A549 (cell line): ENCODE measurements around the gene WDR3. TPM values are rescaled to one million over a fixed set of nuclear protein-coding genes. Genes with fewer than 3 reads are reported as not detected.

ENCODE experiments used
- ATAC-seq, 2 experiments: fragments of 200-7000 bp in 1 of 2; fragments of >200 bp in 1 of 2; cut with Nextera tagmentation in 1 of 2; cut with Tn5 transposase in 1 of 2; 3 replicates each; pipeline versions ENCODE4 v1.8.0 to v1.9.1; 2018 to 2020; ENCODE audit warnings: mild to moderate bottlenecking in 1 of 2, moderate library complexity in 1 of 2
- CTCF ChIA-PET: fragments of 300-600 bp; sonication (Branson Sonifier 250); formaldehyde crosslinking; extraction: SDS; loops from one replicate; lab custom pipeline; 2021; ENCODE audit warnings: antibody characterized with exemption, inconsistent platforms; lab: Yijun Ruan, JAX
- POLR2A ChIA-PET: fragments of 350-600 bp; formaldehyde crosslinking; extraction: SDS; loops from one replicate; lab custom pipeline; 2021; ENCODE audit warnings: antibody characterized with exemption, inconsistent platforms; lab: Yijun Ruan, JAX
- DNase-seq, 2 experiments: peaks; one replicate each; pipeline versions ENCODE4 v3.0.0 to v3.0.0-alpha.2; 2011 to 2016; ENCODE audit warnings: low read depth in 1 of 2, low spot score in 1 of 2
- FAIRE-seq: peaks from 2 replicates; lab custom pipeline; 2011; peaks lifted over from hg19 to GRCh38; lab: Jason Lieb, UNC
- H3K27ac ChIP-seq, 2 experiments: fragments of >200 bp; sonication (Bioruptor Twin); formaldehyde crosslinking; 3 replicates each; pipeline ENCODE4 v1.5.1; 2016 to 2017
- H3K4me1 ChIP-seq: fragments of >200 bp; sonication (Bioruptor Twin); formaldehyde crosslinking; 3 replicates; pipeline ENCODE4 v1.6.1; 2016
- H3K4me2 ChIP-seq: fragments of >200 bp; sonication (Bioruptor Twin); formaldehyde crosslinking; 3 replicates; pipeline ENCODE4 v1.6.1; 2016
- H3K4me3 ChIP-seq: fragments of >200 bp; sonication (Bioruptor Twin); formaldehyde crosslinking; 3 replicates; pipeline ENCODE4 v1.5.1; 2016
- H3K9me3 ChIP-seq: fragments of >200 bp; sonication (Bioruptor Twin); formaldehyde crosslinking; 3 replicates; pipeline ENCODE4 v1.6.1; 2016
- BHLHE40 ChIP-seq: IDR thresholded peaks from 2 replicates; pipeline ENCODE4 v1.6.1; 2012; ENCODE audit warnings: low read depth, low read length, inconsistent platforms
- CEBPB ChIP-seq, 2 experiments: fragments of >200 bp in 1 of 2; sonication (Bioruptor Twin) in 1 of 2; formaldehyde crosslinking in 1 of 2; IDR thresholded peaks; 2 replicates each; pipeline ENCODE4 v1.6.1; 2012 to 2016
- CTCF ChIP-seq: fragments of >200 bp; sonication (Bioruptor Twin); formaldehyde crosslinking; IDR thresholded peaks from 3 replicates; pipeline ENCODE4 v1.5.1; 2016
- EP300 ChIP-seq, 2 experiments: fragments of >200 bp; sonication (Bioruptor Twin); formaldehyde crosslinking; IDR thresholded peaks; 2 replicates in 1 of 2; 3 replicates in 1 of 2; pipeline ENCODE4 v1.6.1; 2016 to 2017
- FOSB ChIP-seq: fragments of 250-450 bp; sonication (Bioruptor Pico); IDR thresholded peaks from 2 replicates; pipeline ENCODE4 v1.5.0; 2020; ENCODE audit warnings: mild to moderate bottlenecking, moderate library complexity
- HDAC2 ChIP-seq: fragments of 200-600 bp; sonication (generic); IDR thresholded peaks from 2 replicates; pipeline ENCODE4 v1.6.1; 2016
- HES2 ChIP-seq: fragments of >200 bp; sonication (Bioruptor Twin); formaldehyde crosslinking; IDR thresholded peaks from 2 replicates; pipeline ENCODE4 v1.6.1; 2016
- HOXA7 ChIP-seq: fragments of 250-450 bp; sonication (Bioruptor Pico); IDR thresholded peaks from 2 replicates; pipeline ENCODE4 v1.5.0; 2020; ENCODE audit warnings: mild to moderate bottlenecking, moderate library complexity
- JUN ChIP-seq, 2 experiments: fragments of >200 bp; sonication (Bioruptor Twin); formaldehyde crosslinking; IDR thresholded peaks; 2 replicates in 1 of 2; 3 replicates in 1 of 2; pipeline ENCODE4 v1.6.1; 2016 to 2017
- JUNB ChIP-seq: fragments of >200 bp; sonication (Bioruptor Twin); formaldehyde crosslinking; IDR thresholded peaks from 2 replicates; pipeline ENCODE4 v1.6.1; 2016
- KDM5A ChIP-seq: fragments of 200-600 bp; sonication (generic); IDR thresholded peaks from 2 replicates; pipeline ENCODE4 v1.6.1; 2016; ENCODE audit warnings: antibody characterized with exemption, mild to moderate bottlenecking
- MAX ChIP-seq: IDR thresholded peaks from 2 replicates; pipeline ENCODE4 v1.6.1; 2012
- MYC ChIP-seq: IDR thresholded peaks from 2 replicates; pipeline ENCODE4 v1.6.1; 2012; ENCODE audit warnings: mild to moderate bottlenecking, inconsistent platforms, low read length, improper control_type of control experiment, borderline replicate concordance
- NFE2L2 ChIP-seq: fragments of 150-350 bp; conservative IDR thresholded peaks from 2 replicates; pipeline ENCODE4 v1.6.1; 2014; ENCODE audit warnings: low read length
- NPAS2 ChIP-seq: fragments of 250-450 bp; sonication (Bioruptor Pico); IDR thresholded peaks from 2 replicates; pipeline ENCODE4 v1.8.0; 2022; ENCODE audit warnings: mild to moderate bottlenecking, moderate library complexity, borderline replicate concordance
- PBX3 ChIP-seq: IDR thresholded peaks from 2 replicates; pipeline ENCODE4 v1.6.1; 2012
- POLR2A ChIP-seq: IDR thresholded peaks from 2 replicates; pipeline ENCODE4 v1.6.1; 2012; ENCODE audit warnings: mild to moderate bottlenecking, low read length
- RAD21 ChIP-seq, 2 experiments: fragments of >200 bp in 1 of 2; sonication (Bioruptor Twin) in 1 of 2; formaldehyde crosslinking in 1 of 2; IDR thresholded peaks in 1 of 2; conservative IDR thresholded peaks in 1 of 2; 2 replicates in 1 of 2; 3 replicates in 1 of 2; pipeline ENCODE4 v1.6.1; 2012 to 2018; ENCODE audit warnings: inconsistent platforms in 1 of 2
- RCOR1 ChIP-seq: fragments of 150-350 bp; IDR thresholded peaks from 2 replicates; pipeline ENCODE4 v1.6.1; 2014; ENCODE audit warnings: antibody characterized with exemption, low read length, low read depth
- RFX5 ChIP-seq: fragments of 450-650 bp; IDR thresholded peaks from 2 replicates; pipeline ENCODE4 v1.7.1; 2014; ENCODE audit warnings: antibody characterized with exemption, mild to moderate bottlenecking, moderate library complexity
- RNF2 ChIP-seq: fragments of 200-600 bp; sonication (generic); IDR thresholded peaks from 2 replicates; pipeline ENCODE4 v1.6.1; 2016; ENCODE audit warnings: low read depth, mild to moderate bottlenecking, antibody characterized with exemption, moderate library complexity, borderline replicate concordance
- SMC3 ChIP-seq: fragments of >200 bp; sonication (Bioruptor Twin); formaldehyde crosslinking; IDR thresholded peaks from 3 replicates; pipeline ENCODE4 v1.6.1; 2018; ENCODE audit warnings: inconsistent platforms
- TFCP2L1 ChIP-seq: fragments of 250-450 bp; sonication (Bioruptor Pico); IDR thresholded peaks from 2 replicates; pipeline ENCODE4 v1.5.0; 2021; ENCODE audit warnings: mild to moderate bottlenecking
- TP53 ChIP-seq: fragments of 250-450 bp; sonication (Bioruptor Pico); IDR thresholded peaks from 2 replicates; pipeline ENCODE4 v1.5.0; 2021; ENCODE audit warnings: mild to moderate bottlenecking, moderate library complexity
- ZFP36 ChIP-seq: fragments of 450-650 bp; IDR thresholded peaks from 2 replicates; pipeline ENCODE4 v1.6.1; 2014; ENCODE audit warnings: borderline replicate concordance; ENCODE audit not compliant: partially characterized antibody
- ZNF302 ChIP-seq: fragments of 250-450 bp; sonication (Bioruptor Pico); IDR thresholded peaks from 2 replicates; pipeline ENCODE4 v1.9.0; 2021; ENCODE audit warnings: inconsistent platforms, mild to moderate bottlenecking, moderate library complexity
- ZSCAN20 ChIP-seq: fragments of 250-450 bp; sonication (Bioruptor Pico); IDR thresholded peaks from 2 replicates; pipeline ENCODE4 v1.8.0; 2022; ENCODE audit warnings: mild to moderate bottlenecking, moderate library complexity
- WGBS: methylation state at CpG from one replicate; pipeline ENCODE4 v1.1.6; 2017; ENCODE audit errors: missing lambda C conversion rate; 5-methylcytosine and 5-hydroxymethylcytosine counted together
- polyA plus RNA-seq, 4 experiments: library from polyadenylated mRNA; depleted of rRNA in 3 of 4; stranded (reverse); fragments of >200 nt; fragmentation: RNase III in 1 of 4; extraction: RNeasy Plus Mini Kit Qiagen cat#74134 plus additional on column Dnase treatment in 1 of 4; gene quantifications; 2 replicates in 3 of 4; 3 replicates in 1 of 4; pipeline ENCODE4 v1.2.3, GENCODE V29; 2011 to 2017
- TF ChIP-seq, protein P1 (sequence below): fragments of 250-450 bp; sonication (Bioruptor Pico); IDR thresholded peaks from 2 replicates; pipeline ENCODE4 v1.5.0; 2020; ENCODE audit warnings: low read depth, mild to moderate bottlenecking, moderate library complexity
- TF ChIP-seq, protein P2 (sequence below): fragments of 200-600 bp; sonication (generic); IDR thresholded peaks from 2 replicates; pipeline ENCODE4 v1.6.1; 2016; ENCODE audit warnings: antibody characterized with exemption, mild to moderate bottlenecking, moderate library complexity

WDR3 gene
- polyA plus RNA-seq, 2 of the 4 experiments (the other 2 are of a cell fraction): 29.1 to 54.6 TPM

GRCh38 chr1:117902944-117903343 lies 26.6 kb upstream of the WDR3 start (continued):
- no peak for TF ChIP-seq ZFP36
- no peak for TF ChIP-seq RAD21 (conservative IDR thresholded peaks at IDR 0.05 in 1 of 2, IDR thresholded peaks at IDR 0.05 in 1 of 2)
- no peak for TF ChIP-seq CTCF

DNA sequence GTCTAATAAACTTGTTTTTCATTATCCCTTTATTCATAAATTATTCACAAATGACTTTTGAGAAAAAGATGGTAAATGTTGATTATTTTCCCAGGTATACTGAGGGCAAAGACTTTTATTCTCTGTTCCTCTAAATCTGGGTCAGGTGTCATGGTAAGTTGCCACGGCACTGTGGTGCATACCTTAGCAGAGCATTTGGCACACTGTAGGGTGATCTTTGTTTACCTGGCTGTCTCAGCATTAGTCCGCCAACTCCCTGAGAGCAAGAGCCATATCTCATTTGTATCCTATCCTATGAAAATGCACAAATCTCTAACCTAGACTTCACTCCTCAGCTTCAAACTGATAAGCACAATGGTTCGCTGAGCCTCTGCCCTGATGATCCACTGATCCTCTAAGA lies 25.1 kb upstream of the WDR3 start:
- ATAC-seq: no peak
- Histone ChIP-seq H3K4me2 (no peak overlapping the region), H3K27ac (no peak overlapping the region), H3K4me1 (no peaks in the 10 kb centered on the region), H3K9me3 (no peaks in the 10 kb centered on the region), H3K4me3 (no peak overlapping the region)
- TF ChIP-seq ZNF302 (no peak), RNF2 (no peak), RCOR1 (no peak), PBX3 (no peak), JUNB (no peak), KDM5A (no peak), HDAC2 (no peak), POLR2A (no peak), ZFP36 (no peak), CEBPB (IDR thresholded peaks at IDR 0.05) (no peak), MAX (no peak), SMC3 (no peak), RFX5 (no peak)
- TF ChIP-seq, protein P1, sequence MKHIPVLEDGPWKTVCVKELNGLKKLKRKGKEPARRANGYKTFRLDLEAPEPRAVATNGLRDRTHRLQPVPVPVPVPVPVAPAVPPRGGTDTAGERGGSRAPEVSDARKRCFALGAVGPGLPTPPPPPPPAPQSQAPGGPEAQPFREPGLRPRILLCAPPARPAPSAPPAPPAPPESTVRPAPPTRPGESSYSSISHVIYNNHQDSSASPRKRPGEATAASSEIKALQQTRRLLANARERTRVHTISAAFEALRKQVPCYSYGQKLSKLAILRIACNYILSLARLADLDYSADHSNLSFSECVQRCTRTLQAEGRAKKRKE: no peak
- TF ChIP-seq, protein P2, sequence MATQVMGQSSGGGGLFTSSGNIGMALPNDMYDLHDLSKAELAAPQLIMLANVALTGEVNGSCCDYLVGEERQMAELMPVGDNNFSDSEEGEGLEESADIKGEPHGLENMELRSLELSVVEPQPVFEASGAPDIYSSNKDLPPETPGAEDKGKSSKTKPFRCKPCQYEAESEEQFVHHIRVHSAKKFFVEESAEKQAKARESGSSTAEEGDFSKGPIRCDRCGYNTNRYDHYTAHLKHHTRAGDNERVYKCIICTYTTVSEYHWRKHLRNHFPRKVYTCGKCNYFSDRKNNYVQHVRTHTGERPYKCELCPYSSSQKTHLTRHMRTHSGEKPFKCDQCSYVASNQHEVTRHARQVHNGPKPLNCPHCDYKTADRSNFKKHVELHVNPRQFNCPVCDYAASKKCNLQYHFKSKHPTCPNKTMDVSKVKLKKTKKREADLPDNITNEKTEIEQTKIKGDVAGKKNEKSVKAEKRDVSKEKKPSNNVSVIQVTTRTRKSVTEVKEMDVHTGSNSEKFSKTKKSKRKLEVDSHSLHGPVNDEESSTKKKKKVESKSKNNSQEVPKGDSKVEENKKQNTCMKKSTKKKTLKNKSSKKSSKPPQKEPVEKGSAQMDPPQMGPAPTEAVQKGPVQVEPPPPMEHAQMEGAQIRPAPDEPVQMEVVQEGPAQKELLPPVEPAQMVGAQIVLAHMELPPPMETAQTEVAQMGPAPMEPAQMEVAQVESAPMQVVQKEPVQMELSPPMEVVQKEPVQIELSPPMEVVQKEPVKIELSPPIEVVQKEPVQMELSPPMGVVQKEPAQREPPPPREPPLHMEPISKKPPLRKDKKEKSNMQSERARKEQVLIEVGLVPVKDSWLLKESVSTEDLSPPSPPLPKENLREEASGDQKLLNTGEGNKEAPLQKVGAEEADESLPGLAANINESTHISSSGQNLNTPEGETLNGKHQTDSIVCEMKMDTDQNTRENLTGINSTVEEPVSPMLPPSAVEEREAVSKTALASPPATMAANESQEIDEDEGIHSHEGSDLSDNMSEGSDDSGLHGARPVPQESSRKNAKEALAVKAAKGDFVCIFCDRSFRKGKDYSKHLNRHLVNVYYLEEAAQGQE: no peak
- ChIA-PET CTCF (interaction anchor here (1.3 kb wide), 1 partner anchor 9 kb away, joined by 4 read pairs; no protein-coding TSS in a partner anchor), POLR2A (no interaction called here)
- WGBS: 90% methylated on average over 3 of the region's 3 CpGs
- no peak for FAIRE-seq
- DNase-seq: no peak

DNA sequence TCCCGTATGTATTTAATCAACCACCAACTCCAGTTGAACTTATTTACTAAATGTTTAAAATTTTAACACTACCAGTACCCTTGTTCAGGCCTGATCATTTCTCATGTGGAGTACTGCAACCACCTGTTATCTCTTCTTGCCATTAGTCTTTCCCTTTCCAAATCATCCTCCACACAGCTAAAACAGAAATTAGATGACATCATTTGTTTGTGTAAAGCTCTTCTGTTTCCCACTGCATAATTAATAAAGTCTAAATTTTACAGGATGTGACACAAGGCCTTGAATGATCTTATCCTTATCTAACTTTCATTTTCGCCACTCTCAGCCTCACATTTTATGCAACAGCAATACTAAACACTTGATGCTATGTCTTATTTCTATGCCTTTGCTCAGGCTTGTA lies 24.5 kb upstream of the WDR3 start:
- Histone ChIP-seq H3K27ac (no peak overlapping the region), H3K4me1 (no peaks in the 10 kb centered on the region), H3K4me2 (no peak overlapping the region), H3K4me3 (no peak overlapping the region), H3K9me3 (no peaks in the 10 kb centered on the region)
- CTCF ChIA-PET: interaction anchor here (1.3 kb wide), 1 partner anchor 9 kb away, joined by 4 read pairs; no protein-coding TSS in a partner anchor
- DNase-seq (no peak), FAIRE-seq (no peak), ATAC-seq (no peak)
- POLR2A ChIA-PET: no interaction called here
- WGBS: 96% methylated on average over 2 of the region's 2 CpGs
- TF ChIP-seq RAD21 (conservative IDR thresholded peaks at IDR 0.05 in 1 of 2, IDR thresholded peaks at IDR 0.05 in 1 of 2): no peak
- TF ChIP-seq ZSCAN20 (CRISPR knock-in tag): no peak
- no peak for TF ChIP-seq RCOR1
- TF ChIP-seq HES2: no peak
- no peak for TF ChIP-seq FOSB
- no peak for TF ChIP-seq BHLHE40
- TF ChIP-seq MAX: no peak
- no peak for TF ChIP-seq TFCP2L1 (CRISPR knock-in tag)
- TF ChIP-seq HOXA7 (CRISPR knock-in tag): no peak
- no peak for TF ChIP-seq NPAS2 (CRISPR knock-in tag)
- no peak for TF ChIP-seq NFE2L2
- TF ChIP-seq RNF2: no peak
- no peak for TF ChIP-seq EP300 (IDR thresholded peaks at IDR 0.05)
- TF ChIP-seq TP53 (CRISPR knock-in tag): no peak
- TF ChIP-seq MYC: no peak
- no peak for TF ChIP-seq JUN (IDR thresholded peaks at IDR 0.05)
